GM18505 (cell line): ENCODE data around the gene DGUOK.

Experiments
- ATAC-seq: cut with Tn5 transposase; IDR thresholded peaks from one replicate; pipeline ENCODE4 v1.9.1; 2021; ENCODE audit not compliant: unreplicated experiment
- POLR2A ChIP-seq: IDR thresholded peaks from 4 replicates; pipeline ENCODE4 v1.6.1; 2011; ENCODE audit warnings: borderline replicate concordance; ENCODE audit not compliant: insufficient read depth, insufficient read length; ENCODE audit errors: extremely low read depth

The DGUOK gene

GRCh38 chr2:73980566-73980965 is 53.9 kb downstream of the DGUOK start:
- no peak for ATAC-seq
- TF ChIP-seq POLR2A = no peak

- TF ChIP-seq POLR2A = peak; percentile 55
- ATAC-seq = no peak
These were observed 54.7 kb downstream of the DGUOK start for GRCh38 chr2:73981081-73982001.

GRCh38 chr2:73982140-73982617 is 55.5 kb downstream of the DGUOK start:
- no peak for TF ChIP-seq POLR2A
- no peak for ATAC-seq

- no peak for ATAC-seq
- TF ChIP-seq POLR2A = peak; percentile 27
These were observed 56.9 kb downstream of the DGUOK start for GRCh38 chr2:73983322-73984202.

GRCh38 chr2:73984203-73984921 is 57.7 kb downstream of the DGUOK start, which contains the start of gene TET3:
TSS of gene TET3 (plus strand) at chr2:73984910. CDS start at chr2:73986404, 1,494 bp downstream.
- ATAC-seq = peak; percentile 48
- TF ChIP-seq POLR2A = no peak

GRCh38 chr2:73984922-73985307 is 58.2 kb downstream of the DGUOK start:
- peak; percentile 68 for TF ChIP-seq POLR2A
- peak; percentile 25 for ATAC-seq

GRCh38 chr2:73985308-73986084 is 58.8 kb downstream of the DGUOK start:
- ATAC-seq = peak; percentile 34
- TF ChIP-seq POLR2A = peak; percentile 21

GRCh38 chr2:73986085-73986681 is 59.5 kb downstream of the DGUOK start:
- TF ChIP-seq POLR2A = no peak
- ATAC-seq = no peak

GRCh38 chr2:73987109-73987947 is 60.6 kb downstream of the DGUOK start:
- TF ChIP-seq POLR2A = no peak
- ATAC-seq = no peak

- no peak for TF ChIP-seq POLR2A
- no peak for ATAC-seq
These were observed 61.4 kb downstream of the DGUOK start for GRCh38 chr2:73987948-73988700.
